Hypothalamus (tissue), 51 donors: Measurements from ENCODE around the gene WIZ.

Source experiments
- DNase-seq, 51 donors: peaks; one replicate each; lab custom pipeline; 2025; lab: John Stamatoyannopoulos, UW

The WIZ gene

DNA sequence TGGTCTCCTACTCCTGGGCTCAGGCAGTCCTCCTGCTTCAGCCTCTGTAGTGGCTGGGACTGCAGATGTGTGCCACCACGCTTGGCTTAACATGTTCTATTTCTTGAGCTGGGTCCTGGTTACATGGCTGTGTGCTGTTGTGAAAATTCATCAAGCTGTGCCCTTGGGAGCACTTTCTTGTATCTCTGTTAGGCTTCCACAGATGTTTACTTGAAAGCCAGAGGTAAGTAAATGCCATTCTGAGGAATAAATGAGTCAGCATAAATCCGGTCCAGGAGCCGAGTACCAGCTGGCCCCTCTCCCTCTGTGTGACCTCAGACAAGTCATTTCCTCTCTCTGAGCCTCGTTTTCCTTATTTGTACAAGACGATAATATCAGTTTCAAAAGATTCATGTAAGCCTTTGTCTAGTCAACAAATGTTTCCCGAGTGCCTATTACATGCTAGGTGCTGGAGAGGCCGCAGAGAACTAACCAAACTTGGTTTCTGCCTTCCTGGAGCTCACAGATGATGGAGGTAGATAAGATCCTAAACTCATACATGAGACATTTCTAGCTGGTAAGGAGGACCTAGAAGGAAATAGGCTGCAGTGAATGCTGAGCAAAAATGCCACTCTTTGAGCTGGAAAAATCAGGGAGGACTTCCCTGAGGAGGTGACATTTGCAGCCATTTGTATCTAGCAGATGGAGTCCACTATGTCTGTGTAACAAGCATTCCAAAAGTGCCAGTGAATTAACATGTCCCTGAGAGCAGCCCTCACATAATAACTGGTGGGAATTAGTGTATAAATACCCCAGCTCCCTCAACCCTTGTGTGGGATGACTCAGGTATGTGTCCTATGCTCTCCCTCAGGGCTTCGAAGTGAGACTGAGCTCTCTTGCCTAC is 17.3 kb upstream of the WIZ start:
- no peak for DNase-seq

DNA sequence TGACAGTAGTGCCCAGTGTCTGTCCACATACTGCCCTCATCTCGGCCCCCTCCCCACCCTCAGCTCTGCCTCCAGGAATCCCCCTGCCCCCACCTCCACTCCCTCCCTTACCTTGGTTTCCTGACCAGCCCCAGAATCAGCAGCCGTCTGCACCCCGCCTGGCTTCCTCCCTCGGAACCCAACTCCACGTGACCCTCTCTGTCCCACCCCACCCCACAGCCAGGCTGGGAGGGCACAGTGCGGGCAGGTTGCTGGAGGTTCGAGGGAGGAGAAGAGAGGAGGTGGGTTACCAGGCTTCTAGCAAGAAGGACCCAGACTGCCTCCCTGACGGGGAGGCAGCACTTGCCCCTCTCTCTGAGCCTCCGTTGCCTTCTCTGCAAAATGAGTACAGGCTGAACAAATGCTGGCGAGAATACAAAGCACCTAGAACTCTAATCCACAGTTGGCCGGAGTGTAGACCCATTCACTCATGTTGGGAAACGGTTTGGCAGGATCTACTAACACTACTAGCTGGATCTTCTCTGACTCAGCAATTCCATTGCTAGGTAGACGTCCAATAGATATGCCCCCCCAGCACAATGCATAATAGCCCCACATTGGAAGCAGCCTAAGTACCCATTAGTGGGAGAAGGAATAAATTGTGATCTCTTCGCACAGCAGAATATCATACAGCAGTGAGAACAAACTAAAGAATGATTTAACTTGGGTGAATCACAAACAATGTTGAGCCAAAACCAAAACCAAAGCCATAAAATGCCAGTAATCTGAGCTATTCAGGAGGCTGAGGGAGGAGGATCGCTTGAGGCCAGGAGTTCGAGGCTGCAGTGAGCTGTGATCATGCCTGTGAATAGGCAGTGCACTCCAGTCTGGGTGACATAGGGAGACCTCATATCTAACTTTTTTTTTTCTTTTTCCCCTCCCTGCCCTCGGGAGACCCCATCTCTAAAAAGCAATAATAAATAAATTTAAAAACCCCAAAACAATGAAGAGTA is 14.9 kb upstream of the WIZ start, which contains the start of gene RASAL3:
RASAL3 (minus strand) TSS at position 151 of the 992 bp plus-strand sequence. CDS start 186 bp downstream, outside the sequence.
- DNase-seq: peak in 5 of 51 donors; percentile 6 to 12 (median 8)

DNA sequence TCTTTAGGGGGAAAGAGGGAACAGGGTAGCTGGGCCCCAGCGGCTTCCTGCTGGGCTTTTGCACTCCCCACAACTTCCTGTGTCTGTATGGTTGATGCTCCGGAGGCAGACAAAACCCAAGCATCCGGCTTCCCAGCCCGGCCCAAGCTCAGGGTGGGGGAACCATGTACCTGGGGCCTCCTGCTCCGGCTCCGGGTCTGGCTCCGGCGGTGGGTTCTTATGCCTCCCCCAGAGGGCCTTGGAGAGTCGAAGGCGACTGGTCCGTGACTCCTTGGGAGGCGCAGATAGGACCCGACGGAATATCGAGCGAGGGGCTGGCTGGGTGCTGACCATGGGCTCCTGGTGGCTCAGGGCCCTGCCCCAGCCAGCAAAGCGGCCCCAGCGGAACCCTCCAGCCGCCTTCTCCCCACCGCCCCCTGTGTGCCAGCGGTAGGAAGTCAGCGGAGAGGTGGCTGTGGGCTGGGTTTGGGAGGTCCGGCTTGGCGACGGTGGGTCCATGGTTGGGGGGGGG is 14.2 kb upstream of the WIZ start:
- DNase-seq: peak in 1 of 51 donors; percentile 5

DNA sequence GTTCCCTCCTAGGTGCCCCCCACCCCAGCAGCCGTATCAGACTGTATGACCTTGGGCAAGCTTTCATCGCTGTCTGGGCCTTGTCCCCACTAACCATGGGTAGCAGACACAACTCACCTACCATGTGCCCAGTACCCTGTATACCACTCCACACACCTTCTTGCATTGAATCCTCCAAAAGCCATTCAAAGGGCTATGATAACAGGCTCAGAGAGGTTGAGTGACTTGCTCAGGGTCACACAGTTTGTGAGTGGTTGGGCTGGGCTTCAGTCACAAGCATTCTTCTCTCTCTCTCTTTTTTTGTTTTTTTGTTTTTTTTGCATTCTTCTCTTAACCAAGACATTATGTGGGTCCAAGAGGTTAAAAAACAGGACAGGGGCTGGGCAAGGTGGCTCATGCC is 11.9 kb upstream of the WIZ start:
- no peak for DNase-seq

DNA sequence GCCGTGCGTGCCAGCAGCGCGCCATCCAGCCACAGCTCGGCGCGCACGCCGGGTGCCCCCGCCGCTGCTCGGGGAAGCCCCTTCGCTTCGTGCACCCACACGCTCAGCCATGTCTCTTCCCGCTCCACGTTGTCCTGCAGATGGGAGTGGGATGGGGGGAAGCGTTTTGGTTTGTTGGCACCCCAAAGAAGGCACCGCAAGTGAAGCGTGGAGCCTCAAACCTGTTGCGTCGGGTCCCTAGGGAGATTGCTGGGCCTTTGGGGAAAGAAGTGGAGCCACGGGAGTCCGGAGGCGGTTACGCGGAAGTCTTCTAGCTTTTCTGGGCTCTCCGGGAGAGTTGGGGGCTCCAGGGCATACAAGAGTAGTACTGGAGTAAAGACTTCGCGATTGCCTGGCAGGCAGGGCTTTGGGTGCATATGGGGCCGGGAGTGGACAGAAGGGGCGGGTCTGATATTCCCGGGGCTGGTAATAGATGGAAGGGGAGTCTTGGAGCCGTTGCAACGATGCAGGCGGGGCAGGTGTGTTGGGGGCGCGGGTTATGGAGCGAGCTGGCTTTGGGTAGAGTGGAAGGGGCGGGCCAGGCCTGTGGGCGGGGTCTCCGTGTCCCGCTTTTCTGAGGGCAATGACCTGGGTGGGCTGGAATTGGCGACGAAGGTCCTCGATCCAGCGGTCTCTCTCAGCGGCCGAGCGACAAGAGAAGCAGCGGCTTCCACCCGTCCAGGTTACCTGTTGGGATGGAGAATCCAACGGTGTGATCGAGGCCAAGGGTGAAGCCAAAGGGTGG is 8.1 kb upstream of the WIZ start:
- DNase-seq: no peak

DNA sequence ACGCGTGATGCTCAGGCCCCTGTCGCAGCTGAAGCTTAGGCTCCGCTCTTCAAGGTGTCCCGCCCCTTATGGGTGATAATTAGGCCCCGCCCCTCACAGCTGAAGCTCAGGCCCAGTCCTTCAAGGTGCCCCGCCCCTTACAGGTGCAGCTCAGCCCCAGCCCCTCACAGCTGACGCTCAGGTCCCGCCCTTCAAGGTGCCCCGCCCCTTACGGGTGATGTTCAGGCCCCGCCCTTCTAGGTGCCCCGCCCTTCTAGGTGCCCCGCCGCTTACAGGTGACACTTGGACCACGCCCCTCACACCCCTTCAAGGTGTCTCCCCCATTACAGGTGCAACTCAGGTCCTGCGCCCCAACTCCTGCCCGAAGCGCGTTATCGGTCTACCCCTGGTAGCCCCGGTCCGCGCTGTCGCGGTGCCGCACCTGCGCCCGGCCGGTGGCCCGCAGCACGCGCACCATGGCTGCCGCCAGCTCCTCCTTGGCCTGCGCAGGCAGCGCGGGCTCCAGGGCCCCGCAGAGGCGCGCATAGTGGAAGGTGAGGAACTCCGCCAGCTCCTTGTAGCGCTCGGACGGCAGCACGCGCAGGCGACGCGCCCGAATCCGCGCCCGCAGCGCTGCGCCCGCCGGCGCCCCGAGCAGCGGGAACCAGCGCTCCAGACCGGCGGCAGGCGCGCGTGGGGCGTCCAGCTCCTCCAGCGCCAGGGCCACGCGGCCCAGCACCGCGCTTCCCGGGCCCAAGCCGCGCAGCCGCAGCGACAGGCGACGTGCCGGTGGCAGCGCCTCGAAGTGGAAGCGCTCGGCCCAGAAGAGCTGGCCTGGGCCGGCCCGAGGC is 7.3 kb upstream of the WIZ start:
- no peak for DNase-seq

DNA sequence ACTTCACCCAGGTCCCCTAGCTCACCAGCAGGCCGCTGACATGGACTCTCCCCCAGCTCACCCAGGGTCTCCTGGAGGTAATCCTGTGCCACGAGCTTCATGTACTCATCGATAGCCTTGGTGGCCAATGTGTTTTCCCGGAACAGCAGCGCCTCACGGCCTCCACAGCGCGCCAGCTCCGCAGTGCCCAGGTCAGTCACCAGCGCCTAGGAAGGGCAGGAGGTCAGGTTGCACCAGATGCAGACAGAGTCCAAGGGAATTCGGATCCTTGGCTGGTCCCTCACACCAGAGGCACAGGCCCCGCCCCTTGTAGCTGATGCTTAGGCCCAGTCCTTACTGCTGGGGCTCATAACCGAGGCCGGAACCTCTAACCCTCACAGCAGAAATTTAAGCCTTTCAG is 6.7 kb upstream of the WIZ start:
- DNase-seq: no peak

DNA sequence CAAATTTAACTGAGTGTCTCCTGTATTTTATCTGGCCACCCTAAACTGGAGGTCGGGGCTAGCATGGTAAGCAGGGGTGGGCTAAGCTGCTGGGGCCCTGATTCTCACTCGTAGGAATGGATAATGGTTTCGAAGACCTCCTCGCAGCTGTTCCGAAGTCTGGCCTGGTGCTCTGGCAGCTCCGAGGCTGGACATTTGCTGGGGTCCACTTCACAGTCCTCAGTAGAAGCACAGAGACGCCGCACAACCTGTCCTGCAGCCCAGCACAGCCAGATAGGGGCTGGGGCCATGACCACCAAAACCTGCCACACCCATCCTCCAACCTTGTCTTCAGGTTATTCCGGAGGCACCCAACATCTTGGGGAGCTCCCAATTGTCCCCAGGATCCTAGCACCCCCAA is 6.2 kb upstream of the WIZ start:
- no peak for DNase-seq

DNA sequence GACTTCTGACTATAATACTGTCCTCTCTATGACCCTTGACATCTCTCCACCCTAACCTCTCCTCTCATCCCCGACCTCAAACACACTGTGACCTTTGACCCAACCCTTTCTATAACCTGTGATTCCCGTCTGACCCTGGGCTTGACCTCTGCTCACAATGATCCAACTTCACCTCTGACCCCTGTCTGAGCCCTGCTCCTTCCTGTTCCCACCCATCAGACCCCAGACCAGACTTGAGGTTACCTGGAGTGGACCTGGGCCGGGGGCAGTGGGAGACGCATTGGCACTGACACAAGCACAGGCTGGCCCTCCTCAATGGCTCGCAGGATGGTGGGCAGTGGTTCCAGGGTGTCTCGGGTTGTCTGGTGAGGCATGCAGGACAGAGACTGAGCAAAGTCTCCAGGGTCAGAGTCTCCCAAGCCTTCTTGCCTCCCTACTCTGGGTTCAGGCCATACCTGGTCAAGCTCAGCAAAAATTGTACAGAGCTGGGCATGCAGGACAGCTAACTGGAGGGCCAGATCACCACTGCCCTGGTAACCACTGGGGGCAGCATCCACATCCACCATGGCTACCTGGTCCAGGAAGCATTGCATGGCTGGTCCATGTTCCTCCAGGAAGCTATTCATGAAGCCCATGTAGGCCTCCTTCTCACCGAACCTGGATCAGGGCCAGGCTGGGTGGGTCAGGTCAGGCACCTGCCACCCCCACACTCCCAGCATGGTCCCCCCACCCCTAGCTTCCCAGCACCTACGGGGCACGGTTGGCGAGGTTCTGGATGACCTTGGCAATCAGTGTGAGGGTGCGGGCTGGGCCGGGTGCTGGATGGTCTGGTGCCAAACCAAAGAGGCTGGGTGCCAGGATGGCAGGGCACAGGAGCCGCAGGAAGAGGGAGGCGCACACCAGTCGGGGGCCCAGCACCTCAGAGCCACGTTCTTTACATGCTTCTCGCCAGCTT is 4.4 kb upstream of the WIZ start:
- no peak for DNase-seq

DNA sequence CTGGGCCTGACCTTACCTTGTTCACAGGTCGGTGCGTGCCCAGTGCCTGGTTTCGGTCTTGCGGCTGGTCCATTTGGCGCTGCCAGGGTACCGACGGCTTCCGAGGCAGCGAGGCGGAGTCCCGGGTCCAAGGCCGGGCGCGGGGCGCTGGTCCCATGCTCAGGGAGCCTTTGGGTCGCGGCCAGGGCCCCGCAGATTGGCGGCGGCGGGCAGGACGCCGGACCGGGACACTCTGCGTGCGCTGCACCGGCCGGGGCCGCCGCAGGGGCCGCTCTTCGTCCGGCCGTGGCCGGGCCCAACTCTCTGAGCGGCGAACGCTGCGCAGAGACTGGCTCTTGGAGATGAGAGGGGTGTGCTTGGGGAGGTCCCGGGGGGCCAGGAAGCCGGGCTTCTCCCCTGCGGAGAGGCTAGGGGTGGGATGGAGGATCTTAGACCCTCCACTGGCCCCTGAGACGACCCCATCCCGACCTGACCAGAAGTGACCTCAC is 3.4 kb upstream of the WIZ start:
- DNase-seq: no peak

DNA sequence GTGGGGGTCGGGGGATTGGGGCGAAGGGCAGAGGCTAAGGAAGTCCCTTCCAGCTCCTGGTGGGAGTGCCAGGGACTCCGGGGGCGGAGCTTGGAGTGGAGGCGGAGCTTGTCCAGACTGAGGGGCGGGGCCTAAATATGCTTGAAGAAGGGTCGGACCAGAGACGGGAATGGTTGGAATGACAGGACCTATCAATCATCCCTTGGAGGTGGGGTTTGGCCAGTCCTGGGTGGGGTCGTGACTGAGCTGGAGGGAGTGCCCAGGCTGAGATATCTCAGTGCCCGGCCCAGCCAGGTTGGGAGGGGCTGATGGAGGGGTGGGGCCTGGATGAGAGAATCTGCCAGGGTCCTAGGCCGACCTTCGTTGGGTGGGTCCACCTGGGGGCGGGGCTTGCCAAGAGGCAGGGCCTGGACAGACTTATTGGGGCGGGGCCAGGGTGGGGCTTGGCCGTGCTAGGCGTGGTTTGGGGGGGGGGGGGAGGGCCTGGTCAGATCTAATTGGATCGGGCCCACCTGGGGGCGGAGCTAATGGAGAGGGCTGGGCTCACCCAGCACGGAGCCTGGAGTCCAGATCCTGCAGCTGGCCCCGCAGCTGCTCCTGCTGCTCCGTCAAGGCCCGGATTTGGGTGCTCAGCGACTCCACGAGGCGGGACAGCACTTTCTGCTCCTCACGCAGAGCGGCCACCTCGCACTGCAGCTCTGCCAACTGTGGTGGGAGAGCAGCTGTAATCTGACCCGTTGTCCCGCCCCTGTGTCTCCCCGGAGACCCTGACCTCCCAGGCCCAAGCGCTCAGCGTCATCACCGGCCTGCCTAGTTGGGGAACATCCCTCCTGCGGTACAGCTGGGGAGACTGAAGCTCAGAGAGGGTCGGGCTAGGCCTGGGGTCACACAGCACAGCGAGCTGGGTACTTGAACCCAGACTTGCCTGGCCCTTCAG is 2.6 kb upstream of the WIZ start:
- DNase-seq: peak in 20 of 51 donors; percentile 5 to 66 (median 27)

DNA sequence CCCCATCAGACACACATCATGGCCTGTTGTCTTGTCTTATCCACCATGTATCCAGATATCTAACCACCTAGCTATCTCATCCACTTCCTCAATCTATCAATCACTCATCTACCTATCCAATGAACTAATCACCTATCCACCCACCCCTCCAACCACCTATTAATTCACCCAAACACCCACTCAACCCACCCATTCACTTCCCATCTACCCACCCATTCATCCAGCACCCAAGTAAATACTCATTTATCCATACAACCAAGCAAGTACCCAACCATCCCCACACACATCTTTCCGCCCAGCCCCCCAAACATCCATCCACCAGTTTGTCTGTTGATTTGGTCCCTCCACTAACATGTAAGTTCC is 753 bp upstream of the WIZ start:
- DNase-seq: no peak

DNA sequence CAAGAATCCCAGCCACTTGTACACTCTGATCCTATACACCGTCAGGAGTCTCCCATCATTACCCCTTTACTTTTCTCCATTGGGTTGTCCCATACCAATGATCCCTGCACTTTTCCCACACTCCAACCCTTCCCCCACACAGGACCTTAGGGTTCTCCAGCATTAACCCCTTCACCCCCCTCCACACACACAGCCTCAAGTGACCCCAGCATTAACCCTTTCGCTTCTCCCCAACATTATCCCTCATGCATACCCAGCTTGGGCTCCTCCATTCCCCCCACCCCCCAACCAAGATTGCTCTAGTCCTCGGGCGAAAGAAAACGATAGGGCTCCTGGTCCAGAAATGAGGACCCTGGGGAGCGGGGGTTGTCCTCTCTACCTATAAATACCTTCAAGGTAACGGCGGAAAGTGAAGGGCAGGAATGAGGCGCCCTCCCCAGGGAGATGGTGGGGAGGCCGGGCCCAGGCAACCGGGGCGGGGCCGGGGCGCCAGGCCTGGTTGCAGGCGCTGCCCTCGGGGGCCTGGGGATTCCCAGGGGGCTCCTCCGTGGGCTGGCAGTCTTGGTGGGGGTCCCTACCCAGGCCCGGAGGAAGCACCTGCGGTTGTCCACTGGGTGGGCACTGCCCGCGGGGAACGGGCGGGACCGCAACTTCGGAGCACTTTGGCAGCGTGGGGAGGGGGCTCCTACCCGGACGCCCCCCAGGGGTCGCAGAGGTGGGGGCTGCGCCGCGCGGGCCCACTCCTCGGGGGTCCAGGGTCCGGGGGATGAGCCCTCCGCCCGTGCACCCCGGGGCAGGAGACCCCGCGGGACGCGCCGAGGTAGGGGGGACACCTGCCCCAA is 757 bp downstream of the WIZ start:
- DNase-seq: no peak

DNA sequence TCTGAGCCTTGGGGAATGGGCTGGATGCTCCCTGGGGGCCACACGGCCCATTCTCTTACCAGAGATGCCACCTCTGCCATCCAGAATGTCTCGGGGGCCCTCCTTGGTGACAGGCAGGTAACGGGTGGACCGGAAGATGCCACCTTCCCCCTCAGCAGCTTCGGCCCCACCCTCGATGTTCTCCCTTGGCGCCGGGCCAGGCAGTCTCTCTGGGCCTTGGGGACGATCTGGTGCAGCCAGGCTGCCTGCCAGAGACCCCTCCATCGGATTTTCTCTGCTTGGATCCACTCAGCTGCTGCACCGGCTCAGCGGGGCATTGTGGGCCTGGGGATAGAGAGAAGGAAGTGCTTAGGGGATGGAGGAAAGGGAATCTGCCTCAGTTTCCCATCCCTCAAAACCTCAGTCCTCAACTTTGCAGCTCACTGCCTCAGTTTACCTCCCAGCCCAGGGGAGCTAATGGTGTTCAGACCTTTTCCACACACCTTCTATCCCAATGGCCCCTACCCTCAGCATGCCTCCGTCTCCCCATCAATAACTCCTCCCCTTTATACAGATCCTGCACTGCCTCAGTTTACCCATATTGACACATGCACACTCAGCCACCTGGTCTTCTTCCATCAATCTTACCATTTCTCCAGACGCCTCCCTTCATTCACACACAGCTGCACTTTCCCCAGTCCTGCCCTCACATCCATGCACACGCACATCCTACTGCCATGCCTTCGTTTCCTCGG is 1.5 kb downstream of the WIZ start:
- DNase-seq: no peak

DNA sequence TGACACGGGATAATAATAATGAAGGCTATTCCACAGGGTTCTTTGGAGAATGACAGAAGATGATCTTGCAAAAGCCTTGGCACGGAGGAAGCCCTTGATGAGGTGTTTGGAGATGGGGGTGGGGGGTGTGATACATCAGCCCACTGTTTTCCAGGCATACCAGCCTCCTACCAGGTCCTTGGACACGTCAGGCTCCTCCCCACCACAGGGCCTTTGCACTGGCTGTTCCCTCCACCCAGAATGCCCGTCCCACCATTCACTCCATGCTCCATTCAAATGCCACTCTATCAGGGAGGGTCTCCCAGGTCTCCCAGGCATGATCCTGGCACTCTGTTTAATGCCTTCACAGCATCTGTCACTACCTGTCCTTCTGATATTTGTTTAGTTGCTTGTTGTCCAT is 2.7 kb downstream of the WIZ start:
- no peak for DNase-seq
